GM21423 (cell line): Measurements from ENCODE around the gene SH3PXD2B.
"Not testable (repeated sequence)": the region's sequence is repeated elsewhere in the genome, so short reads cannot be mapped to it uniquely, and the experiment has no call there.

Source experiments
- ATAC-seq: cut with Tn5 transposase; IDR thresholded peaks from one replicate; pipeline ENCODE4 v1.9.1; 2021; ENCODE audit warnings: mild to moderate bottlenecking, moderate library complexity; ENCODE audit not compliant: unreplicated experiment

SH3PXD2B gene

DNA sequence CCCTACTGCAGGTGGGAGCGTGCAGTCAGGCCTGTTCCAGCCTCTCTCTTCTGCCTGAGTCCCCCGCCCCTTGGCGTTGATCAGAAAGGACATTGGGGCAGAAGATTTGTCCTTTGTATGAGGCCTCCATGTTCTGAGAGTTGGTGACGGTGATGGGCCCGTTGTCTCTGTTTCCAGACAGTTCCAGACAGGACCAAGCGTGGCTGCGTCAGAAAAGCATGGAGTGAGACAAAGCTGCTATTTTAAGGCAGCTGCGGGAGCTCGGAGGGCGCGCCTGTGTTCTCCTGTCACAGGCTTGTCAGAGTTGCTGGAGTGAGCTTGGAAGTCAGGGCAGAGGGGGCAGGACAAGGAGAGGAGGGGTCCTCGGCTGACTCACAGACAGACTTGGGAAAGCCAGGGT, 32.1 kb upstream of the SH3PXD2B start:
- ATAC-seq: no peak

DNA sequence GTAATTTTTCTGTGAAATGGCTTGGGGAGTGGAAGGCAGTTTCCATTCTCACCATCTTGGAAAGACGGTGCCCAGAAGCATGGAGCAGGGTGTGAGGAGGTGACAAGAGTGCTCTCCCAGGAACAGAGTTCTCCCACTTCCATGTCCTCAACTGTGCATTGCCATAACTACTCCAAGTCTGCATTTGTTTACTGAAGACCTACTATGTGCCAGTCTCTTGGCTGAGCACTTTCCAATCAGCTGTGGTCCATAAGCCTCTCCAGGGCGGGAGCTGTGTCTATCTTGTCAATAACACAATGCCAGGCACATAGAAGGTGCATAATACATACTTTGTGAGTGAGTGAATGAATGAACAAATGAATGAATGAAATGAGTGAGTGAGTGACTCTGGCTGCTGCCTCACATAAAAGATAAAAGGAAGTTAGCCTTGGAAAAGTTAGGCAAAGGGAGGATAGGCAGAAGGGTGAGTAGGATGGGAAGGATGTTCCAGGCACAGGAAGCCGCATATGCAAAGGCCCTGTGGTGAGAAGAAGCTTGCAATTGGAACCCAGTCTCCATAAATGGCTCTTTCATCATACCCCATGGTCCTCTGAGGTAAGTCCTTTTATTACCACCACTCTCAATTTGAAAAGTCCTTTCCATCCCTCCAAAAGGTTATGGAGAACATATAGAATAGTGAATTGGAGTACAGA, 31.3 kb upstream of the SH3PXD2B start:
- ATAC-seq: no peak

DNA sequence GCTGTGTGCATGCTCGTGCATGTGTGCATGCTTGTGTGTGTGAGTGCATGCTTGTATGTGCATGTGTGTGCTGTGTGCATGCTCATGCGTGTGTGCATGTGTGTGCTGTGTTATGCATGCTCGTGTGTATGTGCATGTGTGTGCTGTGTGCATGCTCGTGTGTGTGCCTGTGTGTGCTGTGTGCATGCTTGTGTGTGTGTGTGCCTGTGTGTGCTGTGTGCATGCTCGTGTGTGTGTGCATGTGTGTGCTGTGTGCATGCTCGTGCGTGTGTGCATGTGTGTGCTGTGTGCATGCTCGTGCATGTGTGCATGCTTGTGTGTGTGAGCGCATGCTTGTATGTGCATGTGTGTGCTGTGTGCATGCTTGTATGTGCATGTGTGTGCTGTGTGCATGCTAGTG, 30.3 kb upstream of the SH3PXD2B start:
- ATAC-seq: no peak

- no peak for ATAC-seq
Observed at GRCh38 chr5:172482156-172483020, 28.1 kb upstream of the SH3PXD2B start.

DNA sequence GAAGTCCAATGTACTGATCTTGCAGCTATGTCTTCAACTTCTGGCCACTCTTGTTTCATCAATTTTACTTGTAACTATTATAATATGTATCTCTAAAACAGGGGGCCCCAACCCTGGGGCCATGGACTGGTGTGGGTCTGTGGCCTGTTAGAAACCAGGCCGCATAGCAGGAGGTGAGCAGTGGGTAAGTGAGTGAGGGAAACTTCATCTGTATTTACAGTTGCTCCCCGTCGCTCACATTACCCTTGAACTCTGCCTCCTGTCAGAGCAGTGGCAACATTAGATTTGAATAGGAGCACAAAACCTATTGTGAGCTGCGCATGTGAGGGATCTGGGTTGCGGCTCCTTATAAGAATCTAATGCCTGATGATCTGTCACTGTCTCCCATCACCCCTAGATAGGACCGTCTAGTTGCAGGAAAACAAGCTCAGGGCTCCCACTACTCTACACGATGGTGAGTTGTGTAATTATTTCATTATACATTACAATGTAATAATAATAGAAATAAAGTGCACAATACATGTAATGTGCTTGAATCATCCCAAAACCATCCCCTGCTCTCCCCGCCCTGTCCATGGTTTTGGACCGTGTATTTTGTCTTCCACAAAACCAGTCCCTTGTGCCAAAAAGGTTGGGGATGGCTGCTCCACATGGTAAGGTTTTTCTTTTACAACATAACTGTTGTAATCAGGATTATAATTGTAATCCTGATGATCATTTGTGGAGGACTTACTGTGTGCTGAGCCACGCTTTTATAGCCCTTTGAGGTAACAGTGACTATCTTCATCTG, 26.9 kb upstream of the SH3PXD2B start:
- no peak for ATAC-seq

- ATAC-seq: no peak
Observed at GRCh38 chr5:172479784-172480115, 25.4 kb upstream of the SH3PXD2B start.

DNA sequence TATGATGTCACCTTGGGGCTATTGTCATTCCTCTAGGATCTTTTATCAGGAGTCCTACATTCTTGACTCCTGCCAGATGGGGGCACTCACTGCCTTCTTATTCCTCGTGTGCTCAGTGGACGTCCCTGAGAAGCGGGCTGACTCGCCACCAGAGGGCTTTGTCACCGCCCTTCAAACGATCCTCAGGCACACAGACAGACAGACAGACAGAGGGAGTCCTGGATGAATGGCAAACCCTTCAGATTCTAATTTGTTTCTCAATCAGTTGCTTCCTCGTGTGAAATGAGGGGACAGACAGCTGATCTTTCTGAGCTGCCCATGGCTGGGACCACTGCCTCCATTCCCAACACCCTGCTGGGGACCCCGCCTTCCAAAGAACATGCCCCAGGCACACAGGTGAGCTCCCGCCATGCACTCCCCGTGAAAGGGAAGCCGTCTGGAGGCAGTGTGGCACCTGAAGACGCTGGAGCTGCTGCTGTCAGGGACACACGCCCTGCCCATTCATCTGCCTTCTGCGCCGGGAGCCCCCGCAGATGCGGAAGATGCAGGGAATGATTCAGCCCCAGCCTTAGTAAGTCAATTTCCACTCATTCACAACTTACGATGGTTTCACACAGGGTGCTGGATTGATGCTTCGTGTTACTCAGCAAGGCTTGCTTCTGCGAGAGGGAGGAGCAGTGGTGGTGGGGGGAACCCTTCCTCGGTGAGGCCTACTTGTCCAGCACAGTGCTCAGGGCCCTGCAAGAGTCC, 24.9 kb upstream of the SH3PXD2B start:
- no peak for ATAC-seq

- ATAC-seq: not testable (repeated sequence)
Observed at GRCh38 chr5:172478695-172479033, 24.3 kb upstream of the SH3PXD2B start.

DNA sequence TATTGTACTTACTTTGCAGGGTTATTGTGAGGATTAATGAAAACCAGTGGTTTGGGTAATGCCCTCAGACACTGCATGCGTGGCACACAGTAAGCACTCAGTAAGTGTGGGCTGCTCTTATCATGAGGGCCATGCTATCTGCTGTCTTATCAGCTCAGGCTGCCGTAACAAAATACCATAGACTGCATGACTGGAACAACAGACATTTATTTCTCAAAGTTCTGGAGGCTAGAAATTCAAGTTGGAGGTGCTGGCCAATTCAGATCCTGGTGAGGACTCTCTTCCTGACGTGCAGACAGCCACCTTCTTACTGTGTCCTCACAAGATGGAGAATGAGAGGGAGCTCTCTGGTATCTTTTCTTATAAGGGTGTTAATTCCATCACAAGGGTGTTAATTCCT, 23.9 kb upstream of the SH3PXD2B start:
- ATAC-seq: no peak

DNA sequence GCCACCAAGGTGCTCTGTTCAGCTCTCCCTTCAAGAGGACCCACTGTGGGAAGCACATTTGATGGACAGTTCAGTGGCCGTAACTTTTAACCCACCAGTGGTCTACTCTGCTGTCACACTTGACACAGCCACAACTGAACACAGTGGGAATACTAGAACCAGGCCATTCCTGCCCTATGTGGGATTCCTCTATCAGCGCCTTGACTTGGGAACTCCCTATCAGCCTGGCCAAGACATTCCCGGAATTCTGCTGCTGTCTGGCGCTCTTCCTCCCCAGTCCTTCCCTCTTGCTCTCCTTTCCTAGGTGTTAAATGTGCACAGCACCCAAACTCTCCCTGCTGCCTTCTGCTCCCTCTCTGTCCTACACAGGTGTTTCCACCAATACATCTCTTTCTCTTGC, 23.1 kb upstream of the SH3PXD2B start:
- no peak for ATAC-seq

- ATAC-seq: no peak
Observed at GRCh38 chr5:172474293-172474692, 20.0 kb upstream of the SH3PXD2B start.

- ATAC-seq: no peak
Observed at GRCh38 chr5:172473427-172473826, 19.1 kb upstream of the SH3PXD2B start.

- ATAC-seq: no peak
Observed at GRCh38 chr5:172469697-172470096, 15.4 kb upstream of the SH3PXD2B start.

DNA sequence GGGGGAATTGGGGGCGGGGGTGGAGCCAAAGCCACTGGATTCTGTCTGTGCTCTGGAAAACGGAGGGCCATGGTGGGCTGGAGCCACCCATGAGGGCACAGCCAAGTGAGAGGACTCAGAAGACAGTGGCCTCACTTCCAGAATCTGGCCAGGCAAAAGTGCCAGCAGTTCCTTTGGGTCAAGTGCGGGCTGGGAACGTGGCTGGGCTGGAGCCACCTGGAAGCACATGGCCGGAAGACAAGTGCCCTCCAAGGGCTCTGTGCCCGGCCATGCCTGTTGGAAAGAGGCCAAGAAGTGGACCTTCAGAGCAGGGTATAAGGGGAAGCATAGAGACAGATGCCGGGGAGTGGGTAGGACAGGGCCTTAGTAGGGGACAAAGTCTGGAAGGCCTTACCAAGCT, 11.7 kb upstream of the SH3PXD2B start:
- ATAC-seq: no peak

DNA sequence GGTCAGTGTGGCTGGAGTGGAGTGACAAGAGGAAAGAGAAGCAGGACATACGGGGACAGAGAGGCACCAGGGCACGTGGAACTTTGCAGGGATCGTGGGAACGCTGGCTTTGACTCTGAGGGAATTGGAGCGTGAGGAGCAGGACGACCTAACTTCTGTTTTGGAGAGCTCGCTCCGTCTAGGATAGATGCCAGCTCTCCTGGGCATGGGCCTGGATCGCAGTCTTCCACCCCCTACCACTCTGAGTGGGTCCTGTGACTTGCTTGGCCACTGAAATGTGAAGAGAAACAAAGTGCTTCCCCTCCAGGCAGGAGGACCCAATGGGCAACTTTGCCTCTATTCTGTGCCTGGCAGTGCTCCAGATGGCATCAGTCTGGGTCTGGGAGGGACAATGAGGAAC, 8.7 kb upstream of the SH3PXD2B start:
- no peak for ATAC-seq

DNA sequence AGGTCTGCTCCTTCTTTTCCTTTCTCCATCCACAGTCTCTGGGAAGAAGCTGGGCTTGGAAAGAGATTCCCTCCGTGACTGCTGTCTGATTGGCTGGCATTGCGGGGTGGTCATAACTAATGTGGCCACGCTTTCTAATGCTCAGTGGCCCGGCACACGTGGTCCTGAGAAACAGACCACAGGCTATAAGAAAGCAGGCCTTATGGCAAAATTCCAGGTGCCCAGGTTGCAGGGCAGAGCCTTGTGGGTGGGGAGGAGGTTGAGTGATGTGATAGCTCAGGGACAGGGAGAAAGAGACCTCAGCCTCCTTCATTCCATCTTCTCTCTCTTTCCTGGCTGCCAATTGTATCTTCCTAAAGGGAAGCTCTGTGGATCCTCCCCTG, 5.4 kb upstream of the SH3PXD2B start:
- ATAC-seq: no peak

DNA sequence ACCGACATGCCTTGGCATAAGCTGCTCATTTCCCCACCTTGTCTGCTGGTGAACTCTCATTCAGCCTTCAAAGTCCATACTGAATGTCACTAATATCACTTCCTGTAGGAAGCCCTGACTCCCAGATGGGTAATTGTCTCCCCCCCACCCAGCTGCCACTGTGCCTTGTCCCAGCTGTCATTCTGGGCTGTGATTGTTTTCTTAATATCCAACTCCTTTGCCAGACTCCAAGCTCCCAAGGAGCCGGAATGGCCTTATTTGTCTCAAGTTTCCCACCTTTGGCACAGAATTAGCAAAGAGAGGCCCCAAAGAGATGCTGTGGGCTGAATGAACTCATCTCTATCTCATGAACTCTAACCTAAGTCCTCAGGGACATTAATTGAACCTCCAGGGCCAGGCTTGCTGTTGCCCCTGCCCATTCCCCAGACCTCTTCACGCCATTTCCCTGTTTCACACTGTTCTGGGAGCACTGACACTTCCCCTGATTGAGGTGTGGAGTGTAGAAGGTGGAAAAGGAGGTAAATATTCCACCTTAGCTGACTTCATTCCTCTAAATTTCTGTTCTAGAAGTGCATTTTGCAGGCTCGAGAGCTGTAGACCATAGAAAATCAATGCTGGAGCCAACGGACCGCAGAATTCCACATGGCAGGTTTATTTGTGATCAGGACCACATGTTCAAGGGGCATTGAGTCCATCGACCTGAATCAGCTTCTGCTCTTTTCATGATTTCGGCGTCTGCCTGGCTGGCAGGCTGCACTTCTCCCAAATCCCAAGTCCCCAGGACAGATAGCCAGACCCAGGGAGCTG, 4.9 kb upstream of the SH3PXD2B start:
- no peak for ATAC-seq

GRCh38 chr5:172456076-172456722, 1.9 kb upstream of the SH3PXD2B start:
- no peak for ATAC-seq

DNA sequence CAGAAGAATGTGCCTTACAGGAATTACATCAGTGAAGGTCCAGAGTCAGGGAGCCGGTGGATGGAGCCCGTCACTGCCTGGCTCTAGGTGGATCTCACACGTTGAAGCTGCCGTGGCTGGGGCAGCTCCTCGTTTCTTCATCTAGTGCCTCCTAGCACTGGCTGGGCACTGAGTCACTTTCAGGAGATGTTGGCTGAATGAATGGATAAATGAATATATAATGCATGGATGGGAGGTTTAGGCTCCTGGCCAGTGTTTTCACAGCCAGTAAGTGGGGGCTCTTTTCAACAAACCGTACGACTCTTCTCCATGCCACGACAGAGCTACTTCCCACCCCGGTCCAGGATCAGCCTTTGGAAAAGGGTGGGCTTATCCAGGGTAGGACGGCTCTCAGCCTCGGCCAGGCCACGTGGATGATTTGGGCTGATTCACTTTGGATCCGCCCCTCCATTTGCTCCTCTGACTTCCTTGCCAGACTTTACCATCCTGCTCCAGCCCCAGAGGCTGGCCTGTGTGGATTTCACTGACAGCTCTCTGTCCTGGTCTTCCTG, 1.3 kb upstream of the SH3PXD2B start:
- ATAC-seq: no peak

DNA sequence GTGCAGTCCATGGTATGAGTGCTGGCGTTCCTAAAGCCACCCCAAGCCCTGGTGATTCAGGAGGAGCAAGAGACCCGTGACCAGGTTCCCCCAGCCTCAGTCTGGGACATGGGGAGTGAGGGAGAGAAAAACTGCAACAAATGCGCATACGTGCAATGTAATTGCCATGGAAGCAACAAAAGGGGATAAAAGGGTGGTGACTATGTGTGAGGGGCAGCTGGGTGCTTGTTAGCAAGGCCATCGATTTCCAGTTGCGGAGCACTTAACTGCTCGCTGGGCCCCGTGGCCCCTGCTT, 709 bp upstream of the SH3PXD2B start:
- no peak for ATAC-seq
